ENCODE data around the gene NRXN2.

NRXN2 gene

DNA sequence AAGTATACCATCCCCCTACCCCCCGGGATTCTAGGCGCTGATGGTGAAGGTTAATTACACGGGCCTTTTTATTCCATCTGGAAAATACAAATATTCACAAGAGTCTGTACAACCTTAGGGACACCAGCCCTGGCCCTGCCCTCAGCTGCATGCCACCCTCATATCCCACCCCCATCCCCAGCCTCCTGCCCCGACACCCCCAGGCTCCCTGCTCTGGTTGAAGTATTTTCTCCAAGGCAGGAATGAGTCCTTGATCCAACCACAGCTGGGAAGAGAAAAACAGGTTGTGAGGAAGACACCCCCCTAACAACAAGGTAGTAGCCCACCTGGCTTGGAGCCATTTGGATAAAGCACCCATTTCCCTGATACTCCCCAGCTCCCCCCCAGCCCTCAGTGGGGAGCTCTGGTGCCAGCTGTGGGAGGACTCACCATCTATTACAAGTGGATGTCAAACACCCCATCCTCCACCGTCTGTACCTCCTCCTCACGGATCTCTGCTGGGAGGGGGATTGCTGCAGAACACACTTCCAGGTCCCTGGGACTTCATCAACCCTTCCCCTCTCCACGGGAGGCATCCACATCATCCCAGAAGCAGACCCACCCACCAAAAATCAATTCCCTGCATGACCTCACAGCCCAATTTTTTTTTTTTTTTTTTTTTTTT is 4.0 kb upstream of the NRXN2 start:
- Histone ChIP-seq H3K27ac (ENCODE audit: low read length) (no peak overlapping the region), H3K36me3 (ENCODE audit: control insufficient read depth in 2 of 2, insufficient read depth in 2 of 2, low read length in 2 of 2) (peaks cover 14 to 19% of the 10 kb centered on the region in 2 donors), H3K9ac (ENCODE audit: low read length in 2 of 2) (no peak overlapping the region), H3K27me3 (ENCODE audit: control insufficient read depth in 1 of 2, insufficient read depth in 2 of 2, low read length in 2 of 2) (peaks cover 2 to 5% of the 10 kb centered on the region in 2 donors), H3K9me3 (ENCODE audit: control insufficient read depth in 2 of 2, low read length in 2 of 2) (no peaks in the 10 kb centered on the region), H3K4me1 (ENCODE audit: control insufficient read depth, insufficient read depth, low read length) (peaks cover 10% of the 10 kb centered on the region), H3K4me3 (ENCODE audit: low read length in 2 of 2) (no peak overlapping the region)

DNA sequence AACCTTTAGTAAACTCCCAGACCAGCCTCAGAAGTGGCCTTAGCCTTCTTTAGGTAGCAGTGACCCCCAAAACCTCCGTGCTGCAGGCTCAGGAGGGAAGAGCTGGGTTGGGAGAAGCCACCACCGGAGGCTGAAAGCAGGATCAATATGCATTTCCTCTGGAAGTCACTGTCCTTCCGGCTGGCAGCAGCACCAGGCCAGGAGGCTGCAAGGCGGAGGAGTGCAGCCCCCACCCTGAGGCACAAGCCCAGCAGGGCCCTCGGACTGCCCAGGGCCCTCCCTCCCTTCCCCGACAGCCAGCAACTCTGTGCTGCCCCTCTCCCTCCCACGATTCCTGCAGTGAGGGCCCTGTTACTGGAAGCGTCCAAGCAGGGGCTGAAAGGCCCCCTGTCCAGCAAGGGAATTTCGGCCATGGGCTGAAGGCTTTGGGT is 3.2 kb upstream of the NRXN2 start:
- Histone ChIP-seq H3K36me3 (ENCODE audit: control insufficient read depth in 2 of 2, insufficient read depth in 2 of 2, low read length in 2 of 2) (peaks cover 8 to 13% of the 10 kb centered on the region in 2 donors), H3K4me1 (ENCODE audit: control insufficient read depth, insufficient read depth, low read length) (peaks cover 10% of the 10 kb centered on the region)

DNA sequence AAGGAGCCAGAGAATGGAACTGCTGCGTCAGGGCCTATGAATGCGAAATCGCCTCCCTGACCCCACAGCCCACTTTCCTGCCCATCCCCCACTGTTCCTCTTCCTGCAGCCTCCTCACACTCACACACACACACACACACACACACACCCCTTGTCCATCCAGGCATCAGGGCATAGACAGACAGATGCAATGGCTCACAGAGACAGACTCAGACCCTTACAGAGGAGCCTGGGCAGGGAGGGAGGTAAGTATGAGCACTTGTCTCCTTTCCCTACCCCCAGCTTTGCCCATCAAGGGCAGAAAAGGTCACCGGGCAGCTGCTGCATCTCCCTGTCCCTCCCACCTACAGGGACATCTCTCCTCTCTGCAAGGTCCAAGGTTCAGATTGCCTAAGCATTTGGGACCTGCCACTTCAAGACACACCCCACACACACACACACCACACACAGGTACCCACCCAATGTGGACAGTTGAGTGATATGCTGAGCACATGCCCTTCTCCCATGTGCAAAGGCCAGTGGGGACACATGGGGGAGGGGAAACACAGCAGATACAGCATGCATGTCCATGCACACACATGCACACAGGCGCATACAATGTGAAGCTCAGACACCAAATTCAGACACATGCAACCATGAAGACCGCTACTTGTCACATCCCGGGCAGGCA is 2.0 kb upstream of the NRXN2 start:
- Histone ChIP-seq H3K4me3 (ENCODE audit: low read length in 2 of 2) (no peak overlapping the region), H3K27me3 (ENCODE audit: control insufficient read depth in 1 of 2, insufficient read depth in 2 of 2, low read length in 2 of 2) (peaks cover 6 to 14% of the 10 kb centered on the region in 2 donors), H3K4me1 (ENCODE audit: control insufficient read depth, insufficient read depth, low read length) (peaks cover 7% of the 10 kb centered on the region), H3K27ac (ENCODE audit: low read length) (no peak overlapping the region), H3K9me3 (ENCODE audit: control insufficient read depth in 2 of 2, low read length in 2 of 2) (no peaks in the 10 kb centered on the region), H3K9ac (ENCODE audit: low read length in 2 of 2) (no peak overlapping the region), H3K36me3 (ENCODE audit: control insufficient read depth in 2 of 2, insufficient read depth in 2 of 2, low read length in 2 of 2) (peaks cover 4 to 8% of the 10 kb centered on the region in 2 donors)

More for the DNA sequence above, 3.2 kb upstream of the NRXN2 start:
- no peaks in the 10 kb centered on the region for H3K9me3 ChIP-seq (ENCODE audit: control insufficient read depth in 2 of 2, low read length in 2 of 2)
- H3K4me3 ChIP-seq (ENCODE audit: low read length in 2 of 2): no peak overlapping the region
- H3K9ac ChIP-seq (ENCODE audit: low read length in 2 of 2): no peak overlapping the region
- H3K27ac ChIP-seq (ENCODE audit: low read length): no peak overlapping the region
- H3K27me3 ChIP-seq (ENCODE audit: control insufficient read depth in 1 of 2, insufficient read depth in 2 of 2, low read length in 2 of 2): peaks cover 2 to 8% of the 10 kb centered on the region in 2 donors

DNA sequence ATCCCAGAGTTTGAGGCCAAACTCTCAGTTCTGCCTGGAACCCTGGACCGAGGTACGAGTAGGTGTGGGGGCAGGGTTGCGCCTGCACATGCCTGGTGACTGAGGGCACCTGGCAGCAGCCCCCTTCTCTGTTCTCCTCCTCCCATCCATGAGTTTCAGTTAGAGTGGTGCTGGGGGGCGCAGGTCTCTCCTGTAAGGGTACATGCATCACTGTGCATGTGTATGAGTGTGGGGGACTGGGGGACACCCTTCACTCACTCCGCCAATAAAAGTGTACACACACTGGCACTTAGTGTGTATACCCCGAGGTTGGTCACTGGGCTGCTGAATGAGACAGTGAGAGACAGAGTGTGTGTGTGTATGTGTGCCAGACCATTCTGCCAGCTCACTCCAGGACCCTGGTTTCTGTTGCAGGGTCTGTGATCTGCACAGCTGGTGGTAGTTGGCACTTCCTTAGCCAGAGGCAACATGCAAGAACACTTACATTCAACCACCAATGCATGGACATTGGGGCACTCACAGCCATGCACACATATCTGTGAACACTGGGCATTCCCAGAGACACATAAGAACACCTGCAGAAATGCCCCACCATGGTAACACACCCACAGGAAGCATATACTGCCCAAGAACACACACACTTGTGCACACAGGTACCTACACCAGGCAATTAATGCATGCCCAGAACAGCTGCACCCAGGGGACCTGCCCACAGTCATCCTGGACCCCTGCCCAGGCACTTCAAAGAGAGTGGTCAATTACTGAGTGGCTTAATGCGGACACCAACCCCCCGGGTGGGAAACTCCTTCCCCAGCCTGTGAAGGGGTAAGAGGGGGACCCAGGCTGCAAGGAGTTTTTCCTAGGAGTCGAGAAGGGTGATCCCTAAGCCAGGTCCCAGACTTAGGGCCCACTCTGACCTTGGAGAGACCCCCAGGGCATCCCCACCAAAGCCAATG is 1.2 kb upstream of the NRXN2 start:
- Histone ChIP-seq H3K4me3 (ENCODE audit: low read length in 2 of 2) (no peak overlapping the region), H3K36me3 (ENCODE audit: control insufficient read depth in 2 of 2, insufficient read depth in 2 of 2, low read length in 2 of 2) (peaks cover 4 to 8% of the 10 kb centered on the region in 2 donors), H3K27me3 (ENCODE audit: control insufficient read depth in 1 of 2, insufficient read depth in 2 of 2, low read length in 2 of 2) (peaks cover 12 to 20% of the 10 kb centered on the region in 2 donors), H3K4me1 (ENCODE audit: control insufficient read depth, insufficient read depth, low read length) (peaks cover 5% of the 10 kb centered on the region), H3K9me3 (ENCODE audit: control insufficient read depth in 2 of 2, low read length in 2 of 2) (no peaks in the 10 kb centered on the region), H3K9ac (ENCODE audit: low read length in 2 of 2) (no peak overlapping the region), H3K27ac (ENCODE audit: low read length) (no peak overlapping the region)

DNA sequence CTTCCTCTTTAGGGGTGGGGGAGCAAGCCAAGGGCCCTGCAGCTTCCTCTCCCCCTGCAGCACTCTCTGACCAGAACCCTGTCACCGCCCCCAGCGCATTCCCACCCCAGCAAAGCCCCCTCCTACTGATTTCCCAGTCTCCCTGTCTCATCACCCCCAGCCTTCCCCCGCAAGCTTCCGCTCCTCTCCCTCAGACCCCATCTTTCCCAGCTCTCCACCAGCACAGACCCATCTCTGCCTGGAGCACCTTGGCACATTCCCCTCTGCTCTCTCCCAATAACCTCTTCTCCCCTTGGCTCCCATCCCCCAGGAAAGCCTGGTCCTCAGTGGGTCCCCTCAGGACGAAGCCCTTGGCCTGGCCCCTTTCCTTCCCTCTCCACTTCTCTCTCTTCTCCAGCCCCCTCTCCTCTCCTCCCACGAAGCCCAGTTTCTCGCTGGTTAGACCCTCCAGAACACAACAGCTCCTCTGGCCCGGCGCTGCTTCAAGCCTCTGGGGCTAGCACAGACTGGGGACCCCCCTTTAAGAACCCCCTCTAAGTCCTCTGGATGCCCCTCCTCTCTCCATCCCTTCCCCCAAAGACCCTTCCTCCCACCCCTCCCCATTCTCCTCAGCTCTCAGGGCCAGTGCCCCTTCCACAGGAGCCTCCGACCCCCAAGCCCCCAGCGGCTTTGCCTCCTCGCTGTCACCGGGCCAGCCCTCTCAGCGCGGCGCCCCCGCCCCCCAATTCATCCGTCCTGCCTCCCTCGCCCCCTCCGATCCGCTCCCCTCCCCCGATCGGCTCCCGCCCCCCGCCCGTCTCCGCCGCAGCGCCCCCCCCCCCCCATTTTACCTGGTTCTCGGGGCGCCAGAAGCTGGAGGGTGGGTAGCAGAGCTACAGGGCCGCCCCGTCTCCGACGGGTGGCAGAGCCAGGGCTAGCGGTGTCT is 594 bp downstream of the NRXN2 start:
- H3K27ac ChIP-seq (ENCODE audit: low read length): no peak overlapping the region
- no peaks in the 10 kb centered on the region for H3K9me3 ChIP-seq (ENCODE audit: control insufficient read depth in 2 of 2, low read length in 2 of 2)
- H3K36me3 ChIP-seq (ENCODE audit: control insufficient read depth in 2 of 2, insufficient read depth in 2 of 2, low read length in 2 of 2): no peaks in the 10 kb centered on the region
- no peak overlapping the region for H3K4me3 ChIP-seq (ENCODE audit: low read length in 2 of 2)
- H3K4me1 ChIP-seq (ENCODE audit: control insufficient read depth, insufficient read depth, low read length): peaks cover 5% of the 10 kb centered on the region
- H3K27me3 ChIP-seq (ENCODE audit: control insufficient read depth in 1 of 2, insufficient read depth in 2 of 2, low read length in 2 of 2): peaks cover 25 to 30% of the 10 kb centered on the region in 2 donors
- H3K9ac ChIP-seq (ENCODE audit: low read length in 2 of 2): no peak overlapping the region

DNA sequence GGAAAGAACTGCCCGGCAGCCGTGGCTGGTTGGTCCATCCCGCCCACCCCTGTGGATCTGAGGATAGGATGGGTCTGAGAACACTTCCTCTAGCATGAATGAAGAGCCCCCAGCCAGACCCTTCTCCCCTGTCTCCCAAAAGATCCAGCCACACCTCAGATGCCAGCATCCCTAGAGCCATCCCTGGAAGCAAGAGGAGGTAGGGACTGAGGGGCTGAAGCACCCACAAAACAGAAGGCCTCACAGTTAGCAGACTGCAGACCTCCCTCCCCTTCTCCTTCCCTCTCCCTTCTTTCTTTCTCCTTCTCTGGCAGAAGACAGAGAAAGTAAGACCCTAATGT is 1.7 kb downstream of the NRXN2 start:
- no peaks in the 10 kb centered on the region for H3K9me3 ChIP-seq (ENCODE audit: control insufficient read depth in 2 of 2, low read length in 2 of 2)
- H3K9ac ChIP-seq (ENCODE audit: low read length in 2 of 2): no peak overlapping the region
- H3K4me1 ChIP-seq (ENCODE audit: control insufficient read depth, insufficient read depth, low read length): peaks cover 5% of the 10 kb centered on the region
- H3K4me3 ChIP-seq (ENCODE audit: low read length in 2 of 2): no peak overlapping the region
- H3K36me3 ChIP-seq (ENCODE audit: control insufficient read depth in 2 of 2, insufficient read depth in 2 of 2, low read length in 2 of 2): no peaks in the 10 kb centered on the region
- H3K27ac ChIP-seq (ENCODE audit: low read length): no peak overlapping the region
- peaks cover 35 to 37% of the 10 kb centered on the region in 2 donors for H3K27me3 ChIP-seq (ENCODE audit: control insufficient read depth in 1 of 2, insufficient read depth in 2 of 2, low read length in 2 of 2)

DNA sequence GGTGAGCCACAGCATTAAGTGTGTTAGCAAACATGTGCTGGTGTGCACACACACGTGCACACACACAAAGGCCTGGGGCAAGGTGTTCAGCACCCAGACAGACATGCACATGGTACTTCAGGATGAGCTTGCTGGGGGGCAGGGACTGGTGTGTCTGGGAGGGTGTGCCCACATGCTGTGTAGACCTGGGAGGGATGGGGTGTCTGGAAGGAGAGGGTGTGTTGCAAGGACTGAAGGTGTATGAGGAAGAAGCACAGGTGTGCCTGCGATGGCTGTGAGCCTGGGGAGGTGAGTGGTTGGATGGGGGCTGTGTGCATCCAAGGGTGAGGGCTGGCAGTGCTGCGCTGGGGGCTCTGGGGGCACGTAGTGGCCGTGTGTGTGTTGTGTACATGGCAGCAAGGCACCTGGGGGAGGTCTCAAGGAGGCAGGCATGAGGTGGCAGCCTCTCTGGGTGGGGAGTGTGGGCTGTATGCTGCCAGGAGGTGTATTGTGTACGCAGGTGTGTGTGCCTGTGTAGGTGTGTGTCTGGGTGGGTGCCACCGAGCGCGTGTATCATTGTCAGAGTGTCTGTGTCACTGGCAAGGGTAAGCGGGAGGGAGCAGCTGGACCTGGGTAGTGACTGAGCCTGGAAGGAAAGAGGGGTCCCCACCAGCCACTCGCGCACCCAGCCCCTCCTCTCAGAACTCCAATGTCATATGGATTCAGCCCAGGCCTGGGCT is 2.2 kb downstream of the NRXN2 start:
- Histone ChIP-seq H3K27ac (ENCODE audit: low read length) (no peak overlapping the region), H3K36me3 (ENCODE audit: control insufficient read depth in 2 of 2, insufficient read depth in 2 of 2, low read length in 2 of 2) (no peaks in the 10 kb centered on the region), H3K4me3 (ENCODE audit: low read length in 2 of 2) (no peak overlapping the region), H3K9me3 (ENCODE audit: control insufficient read depth in 2 of 2, low read length in 2 of 2) (no peaks in the 10 kb centered on the region), H3K4me1 (ENCODE audit: control insufficient read depth, insufficient read depth, low read length) (peaks cover 5% of the 10 kb centered on the region), H3K27me3 (ENCODE audit: control insufficient read depth in 1 of 2, insufficient read depth in 2 of 2, low read length in 2 of 2) (peaks cover 38 to 40% of the 10 kb centered on the region in 2 donors), H3K9ac (ENCODE audit: low read length in 2 of 2) (no peak overlapping the region)

DNA sequence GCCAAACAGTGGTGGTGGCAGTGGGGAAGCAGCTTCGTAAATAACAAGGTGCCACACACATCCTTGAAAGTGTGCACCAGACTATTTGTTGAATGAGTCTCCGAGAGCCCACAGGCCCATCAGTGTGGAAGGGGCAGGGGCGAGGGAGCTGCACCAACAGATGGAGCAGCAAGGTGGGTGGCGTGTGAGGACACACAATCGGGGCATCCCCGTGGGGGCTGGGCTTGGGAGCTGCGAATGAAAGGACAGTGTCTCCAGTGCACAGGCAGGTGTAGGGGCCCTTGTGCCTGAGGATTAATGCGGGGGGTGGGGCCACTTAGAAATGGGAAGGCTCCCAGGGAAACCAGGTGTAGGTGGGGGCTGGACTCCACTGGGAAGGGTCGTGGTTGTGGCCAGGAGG is 2.8 kb downstream of the NRXN2 start:
- Histone ChIP-seq H3K27me3 (ENCODE audit: control insufficient read depth in 1 of 2, insufficient read depth in 2 of 2, low read length in 2 of 2) (peaks cover 45 to 47% of the 10 kb centered on the region in 2 donors), H3K4me1 (ENCODE audit: control insufficient read depth, insufficient read depth, low read length) (peaks cover 5% of the 10 kb centered on the region), H3K9me3 (ENCODE audit: control insufficient read depth in 2 of 2, low read length in 2 of 2) (no peaks in the 10 kb centered on the region), H3K36me3 (ENCODE audit: control insufficient read depth in 2 of 2, insufficient read depth in 2 of 2, low read length in 2 of 2) (no peaks in the 10 kb centered on the region), H3K4me3 (ENCODE audit: low read length in 2 of 2) (no peak overlapping the region), H3K27ac (ENCODE audit: low read length) (no peak overlapping the region), H3K9ac (ENCODE audit: low read length in 2 of 2) (no peak overlapping the region)

DNA sequence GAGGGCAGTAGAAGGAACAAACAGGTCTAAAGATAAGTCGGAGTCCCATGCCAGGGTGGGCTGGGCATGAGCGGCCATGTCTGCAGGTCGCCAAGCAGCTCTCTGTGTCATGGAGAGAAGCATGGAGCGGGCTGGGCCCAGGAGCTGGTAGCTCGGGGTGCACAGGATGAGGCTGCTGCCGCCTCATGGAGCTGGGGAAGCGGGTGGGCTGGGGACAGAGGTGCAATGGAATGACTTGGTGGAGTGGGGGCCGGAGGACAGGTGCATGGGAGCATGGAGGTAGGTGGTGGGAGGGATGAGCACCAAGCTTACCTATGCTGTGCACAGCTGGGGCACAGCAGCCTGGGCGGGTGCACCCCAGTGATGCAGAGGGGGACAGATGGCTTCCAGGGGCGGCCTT is 3.6 kb downstream of the NRXN2 start:
- Histone ChIP-seq H3K27ac (ENCODE audit: low read length) (no peak overlapping the region), H3K4me3 (ENCODE audit: low read length in 2 of 2) (no peak overlapping the region), H3K27me3 (ENCODE audit: control insufficient read depth in 1 of 2, insufficient read depth in 2 of 2, low read length in 2 of 2) (peaks cover 52 to 54% of the 10 kb centered on the region in 2 donors), H3K36me3 (ENCODE audit: control insufficient read depth in 2 of 2, insufficient read depth in 2 of 2, low read length in 2 of 2) (no peaks in the 10 kb centered on the region), H3K9me3 (ENCODE audit: control insufficient read depth in 2 of 2, low read length in 2 of 2) (no peaks in the 10 kb centered on the region), H3K9ac (ENCODE audit: low read length in 2 of 2) (no peak overlapping the region), H3K4me1 (ENCODE audit: control insufficient read depth, insufficient read depth, low read length) (peaks cover 5% of the 10 kb centered on the region)

Measured in stomach smooth muscle (tissue), 2 donors.